COLO668 (cell line): ENCODE data around the gene AMOTL2.
A peak's percentile ranks its signal among the peaks of the same experiment; 100 is the strongest.

ENCODE experiments used
- DNase-seq: peaks from one replicate; lab custom pipeline; 2025; ENCODE audit not compliant: unreplicated experiment; lab: John Stamatoyannopoulos, UW

The AMOTL2 gene

GRCh38 chr3:134353831-134354611, 20.2 kb downstream of the AMOTL2 start:
- DNase-seq: peak; percentile 21

DNA sequence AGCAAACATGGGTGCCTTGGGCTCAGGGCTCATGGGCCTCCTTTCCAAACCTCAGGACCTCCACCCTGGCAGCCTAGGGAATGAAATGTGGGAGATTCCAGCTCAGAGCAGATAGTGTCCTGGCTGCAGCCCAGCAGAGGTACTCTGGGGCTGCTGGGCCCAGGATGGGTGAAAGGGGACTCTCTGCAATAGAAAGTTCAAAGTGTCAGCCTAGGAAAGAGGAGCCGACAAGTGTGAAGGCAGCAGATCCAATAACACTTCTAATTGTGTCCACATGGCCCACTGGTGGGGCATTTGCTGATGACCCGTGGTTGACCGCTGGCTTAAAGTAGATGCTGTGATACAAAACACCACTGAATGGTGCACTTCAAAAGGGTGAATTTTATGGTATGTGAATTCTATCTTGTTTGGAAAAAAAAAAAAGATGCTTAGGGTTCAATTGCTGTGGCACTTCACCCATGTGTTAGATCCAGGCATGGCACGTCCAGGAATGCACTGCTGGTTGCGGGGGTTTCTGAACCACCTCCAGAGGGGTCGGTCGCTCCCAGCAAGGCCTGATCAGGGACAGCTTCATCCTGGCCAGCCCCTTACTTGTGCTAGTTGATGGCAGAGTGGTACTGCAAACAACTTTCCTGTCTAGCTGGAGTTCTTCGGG, 20.9 kb downstream of the AMOTL2 start:
- no peak for DNase-seq

GRCh38 chr3:134352031-134352671, 22.1 kb downstream of the AMOTL2 start:
- no peak for DNase-seq

- no peak for DNase-seq
Measured at GRCh38 chr3:134351427-134351826, 22.8 kb downstream of the AMOTL2 start.

GRCh38 chr3:134350861-134351311, 23.4 kb downstream of the AMOTL2 start:
- peak; percentile 7 for DNase-seq

DNA sequence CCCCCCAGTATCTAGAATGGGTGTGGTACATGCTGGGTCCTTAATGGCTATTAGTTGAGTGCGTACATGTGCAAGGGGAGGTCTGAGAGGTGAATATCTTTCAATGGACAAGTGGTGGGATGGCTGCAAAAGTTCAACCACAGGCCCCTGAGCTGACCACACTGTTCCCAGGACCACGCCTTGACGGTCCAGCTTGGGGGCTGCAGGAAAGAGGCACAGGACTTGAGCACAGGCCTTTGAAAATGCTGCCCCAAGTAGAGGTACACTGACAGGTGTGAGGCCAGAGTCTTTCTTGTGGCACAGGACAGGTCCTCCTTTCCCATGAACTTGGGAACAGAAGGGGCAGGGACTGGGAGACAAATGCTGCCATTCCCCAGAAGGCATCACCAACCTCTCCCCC, 24.0 kb downstream of the AMOTL2 start:
- DNase-seq: no peak

DNA sequence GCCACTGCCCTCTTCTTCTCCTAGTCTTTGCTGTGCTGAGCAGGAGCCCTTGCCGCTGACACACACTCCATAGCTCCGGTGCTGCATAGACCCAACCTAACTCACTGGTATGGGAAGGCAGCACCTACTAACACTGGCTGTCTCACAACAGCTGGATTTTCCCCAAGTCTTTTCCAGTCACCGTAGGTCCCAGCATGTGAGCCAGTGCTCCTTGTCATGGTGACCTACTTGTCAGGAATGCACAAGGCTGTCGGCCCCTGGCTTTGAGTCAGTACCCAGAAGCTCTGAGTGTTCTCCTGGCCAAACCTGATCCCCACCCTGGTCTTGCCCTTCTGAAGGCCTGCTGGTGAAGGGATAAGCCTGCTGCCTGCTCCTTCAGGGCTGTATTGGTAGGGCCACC, 25.7 kb downstream of the AMOTL2 start:
- DNase-seq: no peak

- no peak for DNase-seq
Measured at GRCh38 chr3:134347551-134347950, 26.7 kb downstream of the AMOTL2 start.

DNA sequence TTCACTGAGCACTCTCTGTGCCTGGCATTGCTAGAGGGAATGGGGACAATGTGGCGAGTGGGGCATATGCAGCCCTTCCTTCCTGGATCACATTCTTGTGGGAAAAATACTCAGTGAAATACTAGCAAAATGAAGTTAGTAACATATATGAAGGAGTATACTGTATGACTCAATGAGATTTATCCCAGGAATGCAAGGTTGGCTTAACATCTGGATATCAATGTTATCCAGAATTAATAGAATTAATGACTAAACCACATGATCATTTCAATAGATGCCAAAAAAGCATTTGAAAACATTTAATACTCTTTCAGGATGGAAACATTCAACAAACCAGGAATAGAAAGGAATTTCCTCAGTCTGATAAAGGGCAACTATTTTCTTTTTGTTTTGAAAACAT, 27.5 kb downstream of the AMOTL2 start:
- DNase-seq: no peak

GRCh38 chr3:134345202-134345601, 29.0 kb downstream of the AMOTL2 start:
- no peak for DNase-seq

DNA sequence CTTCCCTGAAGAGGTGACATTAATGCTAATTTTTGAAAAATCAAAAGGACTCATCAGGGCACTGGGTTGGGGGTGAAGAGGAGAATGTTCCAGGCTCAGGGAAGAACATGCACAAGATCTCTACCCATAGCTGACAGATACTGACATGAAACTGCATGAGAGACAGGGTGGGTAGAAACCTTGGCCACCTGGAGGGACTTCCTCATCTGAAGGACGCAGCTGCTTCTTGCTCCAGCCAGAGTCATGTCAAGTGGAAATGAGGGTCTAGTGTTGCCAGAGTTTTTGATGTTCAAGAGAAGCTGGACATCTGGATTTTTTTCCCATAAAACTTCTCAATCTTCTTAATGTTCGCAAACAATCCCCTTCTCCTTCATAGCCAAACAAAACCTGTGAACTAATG, 29.7 kb downstream of the AMOTL2 start:
- DNase-seq: no peak

DNA sequence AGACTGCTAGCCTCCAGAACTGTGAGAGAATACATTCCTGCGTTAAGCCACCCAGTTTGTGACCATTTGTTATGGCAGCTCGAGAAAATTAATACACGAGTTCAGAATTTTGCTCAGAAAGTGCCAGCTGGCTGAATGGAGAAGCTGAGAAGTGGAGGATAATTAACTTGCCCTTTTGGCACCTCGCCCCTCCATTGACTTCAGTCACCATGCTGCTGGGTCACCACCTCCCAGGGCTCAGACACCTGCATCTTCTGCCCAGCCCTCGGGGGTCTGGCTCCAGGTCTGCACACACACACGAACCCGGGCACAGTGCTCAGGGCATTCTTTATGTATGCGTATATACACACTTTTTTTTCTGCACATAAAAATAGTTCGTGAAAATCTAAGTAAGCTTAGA, 32.0 kb downstream of the AMOTL2 start:
- DNase-seq: no peak

- DNase-seq: peak; percentile 4
Measured at GRCh38 chr3:134341389-134341788, 32.9 kb downstream of the AMOTL2 start.

DNA sequence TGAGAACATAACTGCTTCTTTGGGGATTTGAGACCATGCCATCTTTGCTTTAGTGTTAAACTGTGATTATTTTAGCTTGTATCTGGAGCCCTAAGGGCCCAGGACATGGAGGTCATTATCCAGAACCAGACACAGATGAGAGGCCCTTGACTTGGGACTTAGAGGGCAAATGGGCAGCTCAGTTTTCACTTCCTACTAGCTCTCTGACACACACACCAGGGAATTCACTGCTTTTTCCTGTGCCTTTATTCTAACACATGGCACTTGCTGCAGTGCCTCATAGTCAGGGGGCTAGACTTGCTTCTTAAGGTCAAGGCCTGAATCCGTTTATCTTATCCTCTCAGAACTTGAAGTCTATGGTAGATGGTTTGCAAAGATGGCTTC, 33.3 kb downstream of the AMOTL2 start:
- no peak for DNase-seq

GRCh38 chr3:134340362-134340981, 33.8 kb downstream of the AMOTL2 start:
- DNase-seq: no peak

DNA sequence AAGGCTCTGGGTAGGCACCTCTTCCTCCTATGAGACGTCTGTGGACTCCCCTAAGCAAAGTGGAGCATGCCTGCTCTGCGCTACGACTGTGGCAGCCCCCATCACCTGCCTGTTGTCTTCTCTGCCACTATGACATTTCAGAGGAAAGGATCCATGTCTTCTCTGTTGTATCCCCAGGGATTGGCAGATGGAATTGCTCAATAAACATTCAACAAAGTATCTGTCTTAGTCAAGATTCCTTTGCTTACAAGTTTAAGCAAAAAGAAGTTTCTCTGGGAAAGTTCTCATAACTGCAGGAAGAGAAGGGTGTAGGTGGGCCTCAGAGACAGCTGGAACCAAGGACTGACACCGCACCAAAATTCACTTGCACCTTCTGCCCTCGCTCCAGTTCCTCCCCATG, 34.3 kb downstream of the AMOTL2 start:
- no peak for DNase-seq

DNA sequence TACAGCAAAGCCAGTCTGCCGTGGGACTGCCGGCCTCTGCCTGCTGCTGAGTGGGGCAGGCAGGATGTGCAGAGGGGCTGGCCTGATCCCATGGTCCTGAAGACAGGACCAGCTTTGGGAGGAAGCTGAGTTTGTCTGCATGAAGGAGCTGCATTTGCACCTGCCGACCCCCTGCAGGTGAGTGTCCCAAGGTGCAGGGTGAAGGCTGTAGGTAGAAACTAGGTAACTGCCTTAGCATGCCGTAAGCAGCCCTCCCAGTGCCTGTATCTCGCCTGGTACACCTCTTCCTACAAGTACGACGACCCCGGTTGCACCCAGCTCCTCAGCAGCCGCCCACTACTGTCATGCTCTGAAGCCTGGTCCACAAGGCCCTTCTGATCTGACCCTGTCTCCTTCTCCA, 34.9 kb downstream of the AMOTL2 start:
- DNase-seq: no peak

- DNase-seq: no peak
Measured at GRCh38 chr3:134338516-134339261, 35.6 kb downstream of the AMOTL2 start.

DNA sequence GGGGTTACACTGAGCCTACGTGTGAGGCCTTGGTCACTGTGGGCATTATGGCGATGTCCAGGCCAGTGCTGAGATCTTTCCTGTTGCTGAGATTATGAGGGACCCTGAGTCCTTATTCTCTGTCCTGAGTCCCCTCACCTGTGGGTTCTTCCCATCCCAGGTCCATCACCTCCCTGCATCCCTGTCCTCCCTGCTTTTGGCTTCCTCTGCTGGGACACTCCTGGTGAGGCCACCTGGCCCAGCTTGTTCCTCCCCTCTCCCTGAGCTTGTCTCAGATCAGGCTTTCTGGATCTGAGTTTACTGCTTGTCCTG, 36.1 kb downstream of the AMOTL2 start:
- DNase-seq: no peak

- no peak for DNase-seq
Measured at GRCh38 chr3:134337511-134338200, 36.6 kb downstream of the AMOTL2 start.

DNA sequence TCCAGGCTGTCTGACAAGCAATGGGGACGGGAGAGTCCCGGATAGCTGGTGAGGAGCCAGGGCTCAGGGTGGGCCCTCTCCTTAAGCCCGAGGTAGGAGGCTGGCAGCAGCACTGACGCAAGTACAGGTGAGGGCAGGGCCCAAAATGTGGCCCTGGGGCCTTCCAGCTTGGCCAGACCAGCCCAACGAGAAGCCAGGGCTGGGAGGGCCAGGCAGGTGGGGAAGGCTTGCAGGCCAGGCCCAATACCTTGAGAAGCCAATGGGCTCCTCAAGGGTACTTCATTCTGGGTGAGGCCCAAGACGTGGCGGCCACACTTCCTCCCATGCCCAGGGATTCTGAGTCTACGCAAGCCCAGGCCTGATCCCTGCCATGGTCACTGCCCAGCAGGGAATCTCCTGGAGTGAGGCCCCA, 37.2 kb downstream of the AMOTL2 start:
- DNase-seq: no peak
